IMR-90 (cell line): ENCODE results near the gene CRAMP1.

Experiments used
- POLR2A ChIP-seq: IDR thresholded peaks from 2 replicates; pipeline ENCODE4 v1.6.1; 2012; ENCODE audit warnings: mild to moderate bottlenecking, low read depth, low read length
- RCOR1 ChIP-seq: IDR thresholded peaks from 2 replicates; pipeline ENCODE4 v1.6.1; 2012; ENCODE audit warnings: mild to moderate bottlenecking, low read length, improper control_type of control experiment; ENCODE audit not compliant: insufficient replicate concordance

DNA sequence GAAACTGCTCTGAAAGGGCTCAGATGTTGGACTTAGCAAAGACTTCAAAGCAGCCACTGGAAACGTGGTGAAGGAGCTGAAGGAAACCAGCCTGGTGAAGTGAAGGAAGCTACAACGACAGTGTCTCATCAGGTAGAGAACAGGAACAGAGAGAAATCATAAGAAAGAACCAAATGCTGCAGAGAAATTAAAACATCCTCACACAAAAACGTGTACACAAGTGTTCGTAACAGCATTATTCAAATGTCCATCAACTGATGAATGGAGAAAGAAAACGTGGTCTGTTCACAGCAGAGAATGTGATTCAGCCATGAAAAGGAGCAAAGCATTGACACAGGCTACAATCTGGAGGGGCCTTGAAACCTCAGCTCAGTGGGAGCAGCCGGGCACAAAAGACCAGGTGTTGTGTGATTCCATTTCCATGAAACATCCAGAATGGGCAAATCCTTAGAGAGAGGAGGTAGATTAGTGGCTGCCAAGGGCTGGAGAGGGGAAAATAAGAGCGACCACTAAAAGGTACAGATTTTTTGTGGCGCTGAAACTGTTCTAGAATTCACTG is 27.2 kb upstream of the CRAMP1 start:
- no peak for TF ChIP-seq POLR2A
- no peak for TF ChIP-seq RCOR1
